CD14-positive monocyte (primary cell): ENCODE measurements around the gene RALGAPA2. TPM values are rescaled to one million over a fixed set of nuclear protein-coding genes. Genes with fewer than 3 reads are reported as not detected.
"Not testable (repeated sequence)": the region's sequence is repeated elsewhere in the genome, so short reads cannot be mapped to it uniquely, and the experiment has no call there.

Experiments used
- DNase-seq, 3 donors: peaks; one replicate each; pipeline ENCODE4 v3.0.0-alpha.2; 2011 to 2022
- H2AFZ ChIP-seq: 2 replicates; pipeline ENCODE4 v1.6.0; 2012; ENCODE audit warnings: mild to moderate bottlenecking, low read depth, low read length, inconsistent platforms; ENCODE audit not compliant: insufficient read depth, poor library complexity, severe bottlenecking
- H3K27ac ChIP-seq, 2 donors: 1 replicate in 1 of 2; 2 replicates in 1 of 2; pipeline ENCODE4 v1.5.1; 2012 to 2013; ENCODE audit warnings: low read length in 2 of 2, control low read depth in 1 of 2, inconsistent platforms in 1 of 2, low read depth in 1 of 2, mild to moderate bottlenecking in 1 of 2
- H3K27me3 ChIP-seq, 2 donors: one replicate each; pipeline versions ENCODE4 v1.6.0 to v1.6.1; 2011 to 2013; ENCODE audit warnings: low read length in 2 of 2; ENCODE audit not compliant: control insufficient read depth in 2 of 2, insufficient read depth in 2 of 2
- H3K36me3 ChIP-seq, 2 donors: replicated peaks in 1 of 2; 1 replicate in 1 of 2; 2 replicates in 1 of 2; pipeline versions ENCODE4 v1.5.1 to v1.6.1; 2012 to 2013; ENCODE audit warnings: low read length in 2 of 2, control low read depth in 1 of 2, inconsistent platforms in 1 of 2, mild to moderate bottlenecking in 1 of 2; ENCODE audit not compliant: insufficient read depth in 2 of 2, control insufficient read depth in 1 of 2
- H3K4me1 ChIP-seq, 2 donors: 1 replicate in 1 of 2; 2 replicates in 1 of 2; pipeline versions ENCODE4 v1.5.1 to v1.6.1; 2012 to 2013; ENCODE audit warnings: low read length in 2 of 2, control low read depth in 1 of 2, inconsistent platforms in 1 of 2, mild to moderate bottlenecking in 1 of 2, moderate library complexity in 1 of 2; ENCODE audit not compliant: insufficient read depth in 2 of 2, control insufficient read depth in 1 of 2
- H3K4me2 ChIP-seq: replicated peaks from 2 replicates; pipeline ENCODE3; 2012; ENCODE audit warnings: low read length, moderate library complexity, mild to moderate bottlenecking; ENCODE audit not compliant: poor library complexity, severe bottlenecking; ENCODE audit errors: extremely low read depth
- H3K4me3 ChIP-seq, 3 experiments: fragments of 200-600 bp in 1 of 3; sonication (generic) in 1 of 3; replicated peaks in 1 of 3; 1 replicate in 2 of 3; 2 replicates in 1 of 3; pipeline ENCODE4 v1.5.1; 2011 to 2013; ENCODE audit warnings: low read length in 3 of 3, mild to moderate bottlenecking in 3 of 3, control low read depth in 2 of 3, low read depth in 2 of 3, inconsistent platforms in 1 of 3, moderate library complexity in 1 of 3
- H3K79me2 ChIP-seq: 2 replicates; pipeline ENCODE4 v1.6.0; 2012; ENCODE audit warnings: mild to moderate bottlenecking, control low read depth, inconsistent platforms, low read length, moderate library complexity; ENCODE audit not compliant: insufficient read depth
- H3K9ac ChIP-seq: 2 replicates; pipeline ENCODE4 v1.6.0; 2017; ENCODE audit warnings: low read length, mild to moderate bottlenecking; ENCODE audit not compliant: insufficient read depth, poor library complexity, severe bottlenecking
- H3K9me3 ChIP-seq, 2 donors: replicated peaks in 1 of 2; 1 replicate in 1 of 2; 2 replicates in 1 of 2; pipeline versions ENCODE4 v1.5.1 to v1.6.1; 2012 to 2013; ENCODE audit warnings: low read length in 2 of 2, control low read depth in 1 of 2; ENCODE audit not compliant: control insufficient read depth in 1 of 2, insufficient read depth in 1 of 2
- H4K20me1 ChIP-seq: 2 replicates; pipeline ENCODE4 v1.6.0; 2012; ENCODE audit warnings: mild to moderate bottlenecking, low read length, control low read depth, moderate library complexity; ENCODE audit not compliant: insufficient read depth
- H3K27ac Mint-ChIP-seq, 7 donors: one replicate each; pipeline ENCODE4 v1.8.0; 2020; ENCODE audit warnings: mild to moderate bottlenecking in 7 of 7, mixed read lengths in 7 of 7, moderate library complexity in 6 of 7, inconsistent platforms in 2 of 7
- H3K27me3 Mint-ChIP-seq, 3 donors: one replicate each; pipeline ENCODE4 v1.8.0; 2021 to 2022; ENCODE audit warnings: low read depth in 3 of 3, mild to moderate bottlenecking in 3 of 3, mixed read lengths in 3 of 3, moderate library complexity in 3 of 3, inconsistent platforms in 1 of 3
- H3K36me3 Mint-ChIP-seq, 2 donors: one replicate each; pipeline ENCODE4 v1.8.0; 2020; ENCODE audit warnings: mixed read lengths in 2 of 2, inconsistent platforms in 1 of 2, mild to moderate bottlenecking in 1 of 2
- H3K4me1 Mint-ChIP-seq: one replicate; pipeline ENCODE4 v1.8.0; 2020; ENCODE audit warnings: mild to moderate bottlenecking, mixed read lengths
- H3K4me3 Mint-ChIP-seq, 2 donors: one replicate each; pipeline ENCODE4 v1.8.0; 2020; ENCODE audit warnings: mild to moderate bottlenecking in 2 of 2, mixed read lengths in 2 of 2, moderate library complexity in 1 of 2
- H3K9me3 Mint-ChIP-seq, 7 donors: one replicate each; pipeline ENCODE4 v1.8.0; 2020 to 2022; ENCODE audit warnings: mixed read lengths in 7 of 7, mild to moderate bottlenecking in 6 of 7, moderate library complexity in 6 of 7, inconsistent platforms in 2 of 7
- CTCF ChIP-seq: fragments of 200-600 bp; IDR thresholded peaks from one replicate; pipeline ENCODE4 v1.8.0; 2022; ENCODE audit warnings: antibody characterized with exemption, mild to moderate bottlenecking
- intact Hi-C, 2 donors: fragments of 100-400 bp; cut with micrococcal nuclease; formaldehyde crosslinking; loops; one replicate each; pipeline versions ENCODE4 v1.15.0 to v1.15.1; 2023
- polyA plus RNA-seq, 3 donors: library from polyadenylated mRNA; depleted of rRNA in 1 of 3; unstranded in 2 of 3; stranded (reverse) in 1 of 3; fragments of 300-500 nt in 2 of 3; fragments of >200 nt in 1 of 3; fragmentation: Illumina TruSeq in 2 of 3; gene quantifications; 1 replicate in 2 of 3; 2 replicates in 1 of 3; pipeline ENCODE4 v1.2.3, GENCODE V29; 2012 to 2021

The RALGAPA2 gene
- polyA plus RNA-seq, 3 donors: 6.2 to 13.0 (median 8.9) TPM

- DNase-seq: no peak
- H3K27ac ChIP-seq: no peak overlapping the region
- peaks cover 7 to 15% of the 10 kb centered on the region in 2 donors for H3K9me3 ChIP-seq
- no peaks in the 10 kb centered on the region for H3K79me2 ChIP-seq
- peaks cover 27% of the 10 kb centered on the region for H3K4me1 Mint-ChIP-seq
- H3K9me3 Mint-ChIP-seq: peaks cover 10 to 33% (median 20%) of the 10 kb centered on the region in 7 donors
- intact Hi-C loops: no loop called here
- H2AFZ ChIP-seq: no peak overlapping the region
- H3K4me3 ChIP-seq: no peak overlapping the region
- H3K27me3 Mint-ChIP-seq: peaks cover 38 to 47% (median 46%) of the 10 kb centered on the region in 3 donors
- H3K9ac ChIP-seq: no peak overlapping the region
- H3K36me3 Mint-ChIP-seq: no peaks in the 10 kb centered on the region
- no peak for TF ChIP-seq CTCF
- H3K4me1 ChIP-seq: peaks cover 14 to 15% of the 10 kb centered on the region in 2 donors
- peaks cover 34 to 39% of the 10 kb centered on the region in 2 donors for H3K27me3 ChIP-seq
- H4K20me1 ChIP-seq: no peaks in the 10 kb centered on the region
- H3K4me2 ChIP-seq: no peak overlapping the region
- peak overlapping the region in 1 of 2 donors; percentile 44 for H3K4me3 Mint-ChIP-seq
- H3K36me3 ChIP-seq: no peaks in the 10 kb centered on the region
- no peak overlapping the region for H3K27ac Mint-ChIP-seq
These were observed 353.6 kb downstream of the RALGAPA2 start for GRCh38 chr20:20358801-20359200.

- H3K9me3 ChIP-seq, H3K27ac ChIP-seq, H3K4me2 ChIP-seq, DNase-seq, H2AFZ ChIP-seq, H3K4me3 ChIP-seq, H3K27me3 ChIP-seq, H3K36me3 ChIP-seq, H3K4me3 Mint-ChIP-seq, H4K20me1 ChIP-seq, H3K36me3 Mint-ChIP-seq, intact Hi-C loops, H3K4me1 Mint-ChIP-seq, H3K79me2 ChIP-seq, H3K9ac ChIP-seq, H3K4me1 ChIP-seq: not testable (repeated sequence)
- Mint-ChIP-seq H3K27me3 (peaks cover 7 to 19% (median 14%) of the 10 kb centered on the region in 3 donors), H3K9me3 (peaks cover 10 to 32% (median 21%) of the 10 kb centered on the region in 7 donors), H3K27ac (peak overlapping the region in 1 of 7 donors; percentile 62)
These were observed 356.9 kb downstream of the RALGAPA2 start for GRCh38 chr20:20355503-20355902.
